ENCODE measurements around the gene XRCC5. TPM values are rescaled to one million over a fixed set of nuclear protein-coding genes. Genes with fewer than 3 reads are reported as not detected.

XRCC5 gene
- total RNA-seq, 6 experiments from 2014 or later = 92.0 to 131 (median 106) TPM

GRCh38 chr2:216217904-216218260, 108.7 kb downstream of the XRCC5 start:
- Histone ChIP-seq H3K4me1 (no peaks in the 10 kb centered on the region), H3K27ac (no peak overlapping the region), H3K36me3 (peaks cover 0 to 2% (median 0%) of the 10 kb centered on the region in 4 donors), H3K9me3 (no peaks in the 10 kb centered on the region), H3K27me3 (no peaks in the 10 kb centered on the region), H3K4me3 (no peak overlapping the region)
- DNase-seq (no peak), ATAC-seq (no peak)
- TF ChIP-seq CTCF (IDR thresholded peaks at IDR 0.05) = no peak
- no peak for TF ChIP-seq POLR2A (IDR thresholded peaks at IDR 0.05)
- 78% methylated on average over 2 of the region's 2 CpGs for WGBS (ENCODE audit: insufficient coverage, low coverage, low lambda C conversion rate, missing lambda C conversion rate)
- intact Hi-C loops (cut with DNase I) = no loop called here

- Histone ChIP-seq H3K36me3 (no peaks in the 10 kb centered on the region), H3K27me3 (no peaks in the 10 kb centered on the region), H3K9me3 (no peaks in the 10 kb centered on the region), H3K27ac (no peak overlapping the region), H3K4me1 (no peaks in the 10 kb centered on the region), H3K4me3 (no peak overlapping the region)
- 77% methylated on average over 3 of the region's 6 CpGs for WGBS (ENCODE audit: insufficient coverage, low coverage, low lambda C conversion rate, missing lambda C conversion rate)
- DNase-seq (no peak), ATAC-seq (no peak)
- intact Hi-C loops (cut with DNase I) = no loop called here
- TF ChIP-seq POLR2A (IDR thresholded peaks at IDR 0.05) = no peak
- TF ChIP-seq CTCF (IDR thresholded peaks at IDR 0.05) = no peak
These were observed 110.7 kb downstream of the XRCC5 start for GRCh38 chr2:216219861-216220260.

GRCh38 chr2:216220976-216221375, 111.8 kb downstream of the XRCC5 start:
- no peaks in the 10 kb centered on the region for H3K4me1 ChIP-seq
- DNase-seq (no peak), ATAC-seq (no peak)
- 84% methylated on average over 4 of the region's 4 CpGs for WGBS (ENCODE audit: insufficient coverage, low coverage, low lambda C conversion rate, missing lambda C conversion rate)
- TF ChIP-seq CTCF (IDR thresholded peaks at IDR 0.05) = no peak
- no peak for TF ChIP-seq POLR2A (IDR thresholded peaks at IDR 0.05)
- intact Hi-C loops (cut with DNase I) = no loop called here
- H3K9me3 ChIP-seq = no peaks in the 10 kb centered on the region
- no peaks in the 10 kb centered on the region for H3K36me3 ChIP-seq
- no peaks in the 10 kb centered on the region for H3K27me3 ChIP-seq
- H3K27ac ChIP-seq = no peak overlapping the region
- no peak overlapping the region for H3K4me3 ChIP-seq

- intact Hi-C loops (cut with DNase I) = no loop called here
- DNase-seq = no peak
- no peaks in the 10 kb centered on the region for H3K27me3 ChIP-seq
- TF ChIP-seq POLR2A (IDR thresholded peaks at IDR 0.05) (no peak), CTCF (IDR thresholded peaks at IDR 0.05) (no peak)
- no CpG with 5 or more reads among the region's 1 CpG for WGBS (ENCODE audit: insufficient coverage, low coverage, low lambda C conversion rate, missing lambda C conversion rate)
- H3K27ac ChIP-seq = no peak overlapping the region
- H3K4me3 ChIP-seq = no peak overlapping the region
- no peaks in the 10 kb centered on the region for H3K4me1 ChIP-seq
- no peaks in the 10 kb centered on the region for H3K9me3 ChIP-seq
- ATAC-seq = peak in 3 of 4 donors; percentile 18 to 72 (median 22)
- H3K36me3 ChIP-seq = no peaks in the 10 kb centered on the region
These were observed 112.7 kb downstream of the XRCC5 start for GRCh38 chr2:216221811-216222210.
